Measurements from ENCODE around the gene TMEM86B.
"Not testable (repeated sequence)": the region's sequence is repeated elsewhere in the genome, so short reads cannot be mapped to it uniquely, and the experiment has no call there.

Gene TMEM86B

DNA sequence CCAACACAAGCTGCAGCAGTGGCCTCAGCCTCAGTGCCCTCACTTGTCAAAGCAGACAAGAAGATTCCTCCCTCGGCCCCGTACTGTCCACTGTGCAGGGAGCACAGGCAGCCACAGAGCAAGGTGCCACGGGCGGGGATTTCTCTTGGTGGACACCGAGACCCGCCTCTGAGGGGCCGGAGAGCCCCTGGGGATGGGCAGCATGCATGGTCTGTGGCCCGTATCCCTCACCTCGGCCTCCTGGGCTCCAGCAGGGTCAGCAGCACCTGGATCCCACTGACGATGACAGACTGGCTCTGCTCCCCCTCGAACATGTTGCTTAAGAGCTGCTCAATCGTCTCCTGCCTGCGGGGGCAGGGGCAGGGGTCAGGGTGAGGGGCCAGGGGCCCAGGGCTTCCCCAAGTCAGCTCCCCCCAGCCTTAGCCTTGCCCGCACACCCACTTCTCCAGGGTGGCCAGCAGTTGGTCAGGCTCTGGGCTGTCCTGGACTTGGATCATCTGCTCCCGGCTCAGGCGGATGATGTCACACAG is 13.4 kb upstream of the TMEM86B start:
- no peak for DNase-seq (ENCODE audit: low read depth in 2 of 2)

DNA sequence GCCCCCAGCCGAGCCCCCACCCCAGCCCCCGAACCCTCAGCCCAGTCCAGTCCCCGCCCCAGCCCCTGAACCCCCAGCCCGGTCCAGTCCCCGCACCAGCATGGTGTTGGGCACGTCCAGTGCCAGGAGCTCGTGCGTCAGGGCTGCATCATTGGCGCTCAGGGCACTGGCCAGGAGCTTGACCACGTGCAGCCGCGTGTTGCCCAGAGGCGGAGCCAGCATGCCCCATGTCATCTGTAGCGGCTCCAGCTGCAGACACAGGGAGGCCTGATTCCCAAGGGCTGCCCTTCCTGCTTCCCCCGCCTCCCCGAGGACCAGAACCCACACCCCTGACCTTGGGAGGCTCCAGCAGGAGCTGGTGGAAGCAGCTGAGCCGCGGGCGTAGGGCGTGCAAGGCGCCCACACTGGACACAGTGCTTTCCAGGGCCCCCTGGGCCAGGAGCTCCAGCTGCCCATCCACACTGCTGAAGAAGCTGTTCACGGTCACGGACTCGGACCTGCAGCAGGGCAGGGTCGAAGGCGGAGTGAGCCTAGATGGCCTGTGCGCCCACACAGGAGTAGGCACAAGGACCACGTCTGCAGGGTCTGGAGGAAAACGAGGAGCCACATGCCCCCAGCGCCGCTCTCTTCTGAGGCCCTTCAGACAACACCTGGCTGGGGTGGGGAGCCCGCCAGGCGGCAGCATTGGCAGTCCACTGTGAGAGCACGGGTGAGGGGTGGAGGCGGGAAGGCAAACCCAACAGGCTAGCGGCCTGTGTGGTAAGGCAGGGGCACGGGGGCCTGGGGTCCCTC is 12.8 kb upstream of the TMEM86B start:
- DNase-seq (ENCODE audit: low read depth in 2 of 2) = no peak

DNA sequence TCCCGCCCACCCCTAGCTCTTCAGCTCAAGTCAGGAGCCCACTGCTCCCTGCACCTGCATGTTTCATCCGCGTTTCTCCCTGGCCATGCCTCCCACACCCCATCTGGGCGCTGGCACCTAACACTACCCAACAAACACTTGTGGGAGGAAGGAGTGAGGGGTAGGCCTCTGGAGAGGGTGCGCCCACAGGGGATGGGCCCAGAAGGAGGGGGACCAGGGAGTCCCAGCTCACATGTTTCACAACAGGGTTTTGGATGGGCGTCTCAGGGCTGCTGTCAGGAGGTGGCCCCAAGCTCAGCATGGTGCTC is 12.1 kb upstream of the TMEM86B start:
- no peak for DNase-seq (ENCODE audit: low read depth in 2 of 2)

DNA sequence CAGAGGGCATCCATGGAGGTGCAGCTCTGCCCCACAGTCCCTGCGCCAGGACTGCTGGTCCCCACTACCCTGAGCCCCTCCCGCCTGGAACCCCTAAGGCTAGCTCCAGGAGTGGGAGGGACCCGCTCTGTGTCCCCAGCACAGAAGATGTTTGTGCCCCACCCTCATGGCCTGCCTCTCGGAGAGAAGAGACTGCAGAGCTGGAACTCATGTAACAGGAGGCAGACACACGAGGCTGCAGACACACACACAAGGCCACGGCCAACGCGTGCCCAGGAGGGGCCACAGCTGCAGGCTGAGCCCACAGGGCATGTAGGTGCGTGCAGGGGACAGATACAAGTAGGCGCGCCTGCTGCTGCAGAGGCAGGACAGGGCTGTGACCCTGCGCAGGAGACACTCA is 10.4 kb upstream of the TMEM86B start:
- DNase-seq (ENCODE audit: low read depth in 2 of 2) = no peak

DNA sequence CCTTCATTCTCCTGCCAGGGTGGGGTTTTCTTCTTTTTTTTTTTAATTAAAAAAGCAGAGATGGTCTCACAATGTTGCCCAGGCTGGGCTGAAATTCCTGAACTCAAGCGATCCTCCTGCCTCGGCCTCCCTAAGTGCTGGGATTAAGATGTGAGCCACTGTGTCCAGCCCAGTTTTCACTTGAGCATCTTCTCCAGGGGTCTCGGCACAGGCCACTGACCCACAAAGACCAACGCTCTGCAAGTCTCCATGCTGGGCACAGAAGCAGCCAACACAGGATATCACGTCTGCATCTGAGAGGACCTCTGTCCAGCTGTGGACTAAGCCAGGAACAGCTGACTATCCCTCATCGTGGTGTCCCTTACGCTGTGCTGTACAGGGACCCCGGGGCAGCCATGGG is 9.5 kb upstream of the TMEM86B start:
- DNase-seq (ENCODE audit: low read depth in 2 of 2) = no peak

DNA sequence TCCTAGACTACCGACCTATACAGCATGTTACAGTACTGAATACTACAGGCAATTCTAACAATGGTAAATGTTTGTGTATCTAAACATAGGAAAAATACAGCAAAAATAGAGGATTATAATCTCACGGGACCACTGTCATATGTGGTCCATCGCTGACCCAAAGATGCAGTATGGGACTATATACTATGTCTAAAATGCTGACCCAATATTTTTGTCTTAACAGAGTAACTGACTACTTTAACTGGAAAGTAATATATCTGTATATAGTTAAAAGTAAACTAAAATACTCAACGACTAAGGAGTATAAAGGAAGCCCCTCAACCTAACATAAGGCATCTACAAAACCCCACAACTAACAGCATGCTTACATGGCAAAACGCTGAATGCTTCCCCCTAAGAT is 4.4 kb upstream of the TMEM86B start:
- no peak for DNase-seq (ENCODE audit: low read depth in 2 of 2)

DNA sequence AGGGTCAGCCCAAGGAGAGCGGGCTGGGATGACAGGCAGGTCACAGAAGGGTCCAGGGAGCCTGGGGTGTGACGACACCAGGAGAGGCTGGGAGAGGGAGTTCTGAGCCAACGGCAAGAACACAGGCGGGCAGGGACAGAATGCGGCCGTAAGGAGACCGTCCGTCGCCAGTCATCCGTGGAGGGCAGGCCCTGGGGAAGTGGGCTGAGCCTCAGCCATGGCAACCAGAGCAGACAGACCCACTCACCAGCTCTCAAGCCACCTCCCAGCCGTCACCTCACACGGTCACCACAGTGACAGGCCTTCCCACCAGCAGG is 3.7 kb upstream of the TMEM86B start:
- DNase-seq (ENCODE audit: low read depth in 2 of 2) = no peak

DNA sequence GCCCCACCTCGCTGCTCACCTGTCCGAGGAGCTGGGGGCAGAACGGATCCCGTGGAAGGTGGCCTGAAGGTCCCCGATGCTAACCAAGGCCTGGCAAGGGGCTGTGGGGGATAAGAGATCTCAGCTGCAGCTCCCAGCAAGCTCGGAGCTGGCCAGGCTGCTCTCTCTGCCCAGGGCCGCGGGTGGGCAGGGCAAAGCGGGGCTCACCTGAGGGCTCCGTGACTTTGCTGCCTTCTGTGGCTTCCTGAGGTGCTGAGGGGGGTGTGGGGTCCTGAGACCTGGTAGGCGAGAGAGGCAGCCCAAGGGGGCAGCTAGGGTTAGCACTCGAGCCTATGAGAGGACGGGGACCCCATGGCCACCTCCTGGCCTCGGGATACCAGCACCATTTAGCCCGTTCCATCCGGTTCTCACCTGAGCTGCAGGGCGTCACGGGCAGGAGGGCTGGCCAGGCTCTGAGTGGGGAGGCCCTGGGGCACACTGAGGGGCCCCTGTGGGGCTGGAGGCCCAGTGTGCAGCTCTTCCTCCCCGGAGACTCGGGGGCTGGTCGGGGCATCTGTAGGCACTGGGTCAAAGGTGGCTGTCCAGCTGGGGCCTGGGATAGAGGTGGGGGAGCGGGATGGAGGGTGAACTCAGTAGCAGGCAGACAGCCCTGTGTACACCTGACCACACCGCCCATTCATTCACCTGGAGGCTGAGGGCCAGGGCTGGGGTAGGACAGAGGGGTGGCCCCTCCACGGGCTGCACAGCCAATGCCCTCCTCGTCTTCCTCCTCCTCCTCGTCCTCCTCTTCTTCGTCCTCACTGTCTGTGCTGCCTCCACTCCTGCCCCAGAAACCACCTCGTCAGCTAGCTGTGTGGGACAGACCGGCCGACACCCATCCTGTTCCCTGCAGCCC is 3.1 kb upstream of the TMEM86B start:
- DNase-seq (ENCODE audit: low read depth in 2 of 2) = no peak

DNA sequence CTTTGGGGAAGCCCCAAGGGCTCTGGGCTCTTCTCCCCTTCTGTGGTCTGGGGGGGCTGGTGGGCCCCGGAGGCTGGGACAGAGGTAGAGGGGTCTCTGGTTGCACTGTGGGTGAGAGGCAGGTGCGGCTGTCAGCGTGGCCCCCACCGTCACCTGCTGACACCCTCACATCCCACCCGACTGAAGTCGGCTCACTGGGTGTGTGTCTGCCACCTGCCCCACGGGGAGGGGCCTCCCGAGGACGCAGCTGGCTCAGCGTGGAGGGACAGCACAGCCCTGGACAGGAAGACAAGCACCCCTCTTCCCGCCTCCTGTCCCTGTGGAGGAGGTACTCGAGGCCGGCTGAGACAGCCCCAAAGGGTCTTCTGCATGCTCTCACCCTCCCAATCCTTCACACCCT is 2.2 kb upstream of the TMEM86B start:
- DNase-seq (ENCODE audit: low read depth in 2 of 2) = no peak

DNA sequence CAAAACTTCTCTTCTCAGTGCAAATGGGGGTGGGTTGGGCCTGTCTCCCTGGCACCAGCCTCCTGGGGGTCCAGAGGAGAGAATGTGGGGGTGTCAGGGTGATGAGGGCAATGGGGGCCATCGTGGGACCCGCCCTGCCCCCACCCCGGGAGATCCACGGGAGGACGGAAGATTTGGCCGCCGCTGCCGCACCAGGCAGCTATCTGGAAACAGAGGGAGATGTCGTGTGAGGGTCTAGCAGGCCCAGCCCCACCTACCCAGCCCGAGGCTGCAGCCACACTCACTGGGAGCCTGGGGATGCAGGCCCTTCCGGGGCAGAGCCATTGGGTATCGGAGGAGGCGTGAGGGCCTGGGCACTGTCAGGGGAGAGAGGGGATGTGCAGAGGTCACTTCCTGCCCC is 1.8 kb upstream of the TMEM86B start:
- no peak for DNase-seq (ENCODE audit: low read depth in 2 of 2)

DNA sequence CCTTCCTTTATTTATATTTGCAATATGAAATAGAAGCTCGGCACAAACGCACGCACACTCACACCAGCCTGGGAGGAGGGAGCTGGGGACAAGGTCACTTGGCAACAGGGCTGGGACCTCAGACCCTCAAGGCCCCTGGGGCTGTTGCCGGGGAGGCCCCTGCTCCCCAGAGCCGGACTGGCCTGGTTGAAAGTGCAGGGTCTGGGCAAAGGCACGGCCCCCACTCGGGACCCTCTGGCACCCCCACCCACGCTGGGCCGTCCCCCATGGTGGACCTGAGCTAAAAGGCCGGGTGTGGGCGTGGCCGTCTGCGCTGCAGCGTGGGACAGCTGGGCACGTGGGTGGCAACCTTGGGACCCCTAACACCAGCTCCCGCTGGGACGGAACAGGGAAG is 1.2 kb upstream of the TMEM86B start:
- DNase-seq (ENCODE audit: low read depth in 2 of 2) = no peak

DNA sequence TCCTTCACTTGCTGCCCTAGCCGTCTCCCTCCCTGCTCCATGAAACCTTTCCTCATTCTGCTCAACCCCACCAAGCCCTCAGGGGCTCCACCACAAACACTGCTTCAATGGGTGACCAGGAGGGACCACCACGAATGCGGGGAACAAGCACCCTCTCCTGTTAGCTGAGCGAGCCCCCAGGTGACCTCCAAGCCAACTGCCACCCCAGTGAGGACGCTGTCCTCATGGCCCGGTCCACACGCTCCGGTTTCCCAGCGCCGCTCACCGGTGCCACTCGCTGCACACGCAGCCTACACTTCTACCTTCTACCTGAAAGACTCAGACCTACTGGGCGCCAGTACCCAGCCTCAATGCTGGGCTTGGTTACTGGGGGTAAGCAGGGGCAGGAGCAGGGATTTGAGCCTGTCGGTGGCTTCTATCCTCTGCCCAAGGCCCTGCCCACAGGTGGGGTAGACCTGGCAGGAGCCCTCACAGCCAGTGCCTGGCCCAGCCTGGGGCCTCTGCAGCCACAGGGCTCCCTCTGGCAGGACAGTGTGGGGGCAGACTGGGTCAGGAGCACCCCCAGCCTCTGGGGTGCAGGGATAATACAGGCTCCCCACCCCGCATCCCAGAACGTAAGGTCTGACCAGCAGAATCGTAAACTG is 704 bp upstream of the TMEM86B start:
- DNase-seq (ENCODE audit: low read depth in 2 of 2) = no peak

DNA sequence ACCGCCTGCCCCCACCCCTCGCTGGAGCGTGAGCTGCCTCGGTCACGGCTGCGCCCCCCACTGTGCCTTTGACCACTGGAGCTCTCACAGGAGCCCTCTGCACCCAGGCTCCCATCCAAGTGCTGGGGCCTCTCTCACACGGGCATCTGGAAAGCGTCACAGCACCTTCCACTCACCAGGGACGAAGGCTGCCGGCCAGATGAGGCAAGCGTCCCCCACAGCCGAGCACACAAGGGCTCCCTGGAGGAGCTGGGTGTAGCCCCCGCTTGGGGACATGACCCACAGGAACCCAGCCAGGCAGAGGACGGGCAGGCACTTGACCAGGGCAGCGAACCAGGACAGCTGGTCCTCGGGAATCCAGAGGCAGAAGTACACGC is 560 bp downstream of the TMEM86B start:
- DNase-seq (ENCODE audit: low read depth in 2 of 2) = no peak

DNA sequence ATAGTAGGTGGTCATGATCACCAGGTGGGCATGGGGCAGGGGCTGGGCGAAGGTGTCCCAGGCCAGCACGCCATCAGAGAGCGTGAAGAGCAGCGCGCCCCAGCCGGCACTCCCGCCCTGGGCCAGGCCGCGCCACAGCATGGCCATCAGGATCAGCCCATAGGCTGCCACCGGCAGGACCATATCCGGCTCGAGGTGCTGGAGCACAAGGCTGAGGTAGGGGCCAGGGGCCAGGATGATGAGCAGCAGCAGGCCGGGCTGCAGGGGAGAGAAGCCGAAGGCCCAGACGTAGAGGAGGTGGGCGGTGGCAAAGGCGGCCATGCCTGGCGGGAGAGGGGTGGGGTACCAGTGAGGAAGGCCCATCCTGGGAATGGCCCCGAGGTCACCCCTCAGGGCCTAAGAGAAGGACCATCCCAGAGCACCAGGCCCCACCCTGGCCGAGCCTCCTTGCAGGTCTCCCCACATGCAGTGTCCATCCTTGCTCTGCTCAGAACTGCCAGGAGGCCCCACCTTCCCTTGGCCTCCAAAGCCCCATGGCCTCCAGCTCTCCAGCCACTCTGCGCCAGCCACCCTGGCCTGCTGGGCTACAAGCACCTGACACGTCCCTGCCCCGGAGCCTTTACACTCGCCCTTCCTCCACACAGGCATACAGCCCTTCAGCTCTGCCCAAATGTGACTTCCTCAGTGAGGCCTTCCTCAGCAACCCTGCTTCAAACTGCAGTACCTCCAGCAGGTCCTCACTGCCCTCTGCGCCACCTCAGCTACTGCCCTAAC is 1.1 kb downstream of the TMEM86B start:
- no peak for DNase-seq (ENCODE audit: low read depth in 2 of 2)

DNA sequence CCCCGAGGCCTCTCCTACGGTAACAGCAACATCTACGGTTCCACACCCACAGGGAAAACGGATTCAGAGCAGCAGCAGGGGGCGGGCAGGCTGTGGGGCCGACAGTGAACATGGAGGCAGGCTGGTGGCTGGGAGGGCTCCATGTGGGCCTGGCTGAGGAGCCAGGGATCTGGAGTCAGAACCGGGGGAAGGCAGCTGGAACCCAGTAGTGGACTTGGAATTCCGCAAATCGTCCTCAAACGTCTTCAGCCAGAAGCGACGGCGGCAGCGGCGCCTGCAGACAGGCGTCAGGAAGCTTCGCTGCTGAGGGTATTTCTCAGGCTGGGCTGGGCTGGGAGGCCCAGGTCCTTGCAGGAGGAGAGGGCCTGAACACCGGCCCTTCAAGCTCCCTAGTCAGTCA is 1.8 kb downstream of the TMEM86B start:
- no peak for DNase-seq (ENCODE audit: low read depth in 2 of 2)

DNA sequence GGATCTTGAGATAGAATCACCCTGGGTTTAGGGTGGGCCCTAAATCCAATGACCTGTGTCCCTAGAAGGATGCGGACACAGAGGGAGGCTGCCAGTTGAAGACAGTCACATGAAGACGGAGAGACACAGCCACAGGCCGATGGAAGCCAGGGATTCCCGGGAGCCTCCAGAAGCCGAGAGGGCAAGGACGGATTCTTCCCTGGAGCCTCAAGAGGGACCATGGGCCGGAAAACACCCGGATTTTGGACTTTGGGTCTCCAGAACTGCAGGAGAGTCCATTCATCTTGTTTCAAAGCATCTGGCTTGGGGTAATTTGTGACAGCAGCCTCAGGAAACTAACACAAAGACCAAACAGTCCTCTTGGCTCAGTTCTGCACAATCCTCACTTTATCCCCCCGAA is 2.3 kb downstream of the TMEM86B start:
- no peak for DNase-seq (ENCODE audit: low read depth in 2 of 2)

DNA sequence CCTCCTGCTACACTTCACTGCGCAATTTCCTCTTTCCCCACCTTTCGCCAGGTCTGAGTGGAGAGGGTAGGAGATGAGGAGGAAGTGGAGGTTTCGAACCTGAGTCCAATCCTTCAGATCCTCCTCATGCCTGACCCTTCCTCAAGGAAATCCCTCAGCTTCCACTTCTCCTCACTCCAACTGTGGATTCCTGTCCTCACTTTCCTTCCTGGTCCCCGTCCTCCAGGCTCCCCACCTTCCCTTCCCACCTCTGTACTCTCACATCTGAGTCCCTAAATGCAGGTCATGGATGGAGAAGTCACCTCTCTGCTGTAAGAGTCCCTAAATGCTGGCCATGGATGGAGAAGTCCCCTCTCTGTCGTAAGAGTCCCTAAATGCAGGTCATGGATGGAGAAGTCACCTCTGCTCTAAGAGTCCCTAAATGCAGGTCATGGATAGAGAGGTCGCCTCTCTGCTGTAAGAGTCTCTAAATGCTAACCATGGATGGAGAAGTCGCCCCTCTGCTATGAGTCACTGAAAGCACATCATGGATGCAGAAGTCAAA is 3.1 kb downstream of the TMEM86B start:
- DNase-seq (ENCODE audit: low read depth in 2 of 2) = no peak

DNA sequence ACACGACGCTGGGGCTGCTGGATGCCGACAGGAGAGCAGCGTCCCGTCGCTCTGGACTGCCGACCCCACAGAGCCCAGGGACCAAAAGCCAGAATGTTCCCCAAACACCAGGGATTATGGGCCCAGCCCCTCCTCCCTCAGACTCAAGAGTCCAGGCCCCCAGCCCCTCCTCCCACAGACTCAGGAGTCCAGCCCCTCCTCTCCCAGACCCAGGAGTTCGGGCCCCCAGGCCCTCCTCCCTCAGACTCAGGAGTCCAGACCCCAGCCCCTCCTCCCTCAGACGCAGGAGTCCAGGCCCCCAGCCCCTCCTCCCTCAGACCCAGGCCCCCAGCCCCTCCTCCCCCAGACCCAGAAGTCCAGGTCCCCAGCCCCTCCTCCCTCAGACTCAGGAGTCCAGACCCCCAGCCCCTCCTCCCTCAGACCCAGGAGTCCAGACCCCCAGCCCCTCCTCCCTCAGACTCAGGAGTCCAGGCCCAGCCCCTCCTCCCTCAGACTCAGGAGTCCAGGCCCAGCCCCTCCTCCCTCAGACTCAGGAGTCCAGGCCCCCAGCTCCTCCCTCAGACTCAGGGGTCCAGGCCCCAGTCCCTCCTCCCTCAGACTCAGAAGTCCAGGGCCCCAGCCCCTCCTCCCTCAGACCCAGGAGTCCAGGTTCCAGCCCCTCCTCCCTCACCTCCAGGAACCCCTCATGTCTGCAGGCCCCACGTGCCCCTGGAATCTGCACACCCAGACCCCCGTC is 3.7 kb downstream of the TMEM86B start:
- not testable (repeated sequence) for DNase-seq (ENCODE audit: low read depth in 2 of 2)

DNA sequence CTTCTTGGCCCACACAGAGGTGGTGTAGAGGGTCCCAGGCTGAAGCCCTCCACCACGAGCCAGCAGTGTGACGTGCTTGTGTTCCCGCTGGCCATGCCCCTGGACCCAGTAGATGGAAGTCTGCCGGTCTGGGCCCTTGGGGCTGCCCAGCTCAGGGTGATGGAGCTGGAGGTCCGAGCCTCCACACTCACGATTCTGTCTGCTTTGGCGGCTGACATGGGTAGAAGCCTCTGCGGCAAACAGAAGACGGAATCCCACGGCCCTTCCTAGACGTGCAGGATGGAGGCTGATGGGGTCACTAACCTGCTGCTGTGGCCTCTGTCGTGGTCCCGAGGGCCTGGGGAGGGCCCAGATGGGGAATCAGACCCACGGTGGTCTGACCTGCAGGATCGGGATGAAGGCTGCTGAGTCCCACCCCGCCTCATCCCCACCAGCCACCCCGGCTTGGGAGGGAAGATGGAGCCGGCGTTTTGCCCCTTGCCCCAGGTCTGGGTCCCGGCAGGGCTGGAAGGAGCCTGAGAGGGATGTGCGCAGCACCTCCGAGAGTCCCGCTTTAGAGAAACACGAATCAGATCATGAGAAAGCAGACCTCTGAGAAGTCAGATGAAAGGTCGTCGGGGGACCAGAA is 4.4 kb downstream of the TMEM86B start:
- DNase-seq (ENCODE audit: low read depth in 2 of 2) = no peak

DNA sequence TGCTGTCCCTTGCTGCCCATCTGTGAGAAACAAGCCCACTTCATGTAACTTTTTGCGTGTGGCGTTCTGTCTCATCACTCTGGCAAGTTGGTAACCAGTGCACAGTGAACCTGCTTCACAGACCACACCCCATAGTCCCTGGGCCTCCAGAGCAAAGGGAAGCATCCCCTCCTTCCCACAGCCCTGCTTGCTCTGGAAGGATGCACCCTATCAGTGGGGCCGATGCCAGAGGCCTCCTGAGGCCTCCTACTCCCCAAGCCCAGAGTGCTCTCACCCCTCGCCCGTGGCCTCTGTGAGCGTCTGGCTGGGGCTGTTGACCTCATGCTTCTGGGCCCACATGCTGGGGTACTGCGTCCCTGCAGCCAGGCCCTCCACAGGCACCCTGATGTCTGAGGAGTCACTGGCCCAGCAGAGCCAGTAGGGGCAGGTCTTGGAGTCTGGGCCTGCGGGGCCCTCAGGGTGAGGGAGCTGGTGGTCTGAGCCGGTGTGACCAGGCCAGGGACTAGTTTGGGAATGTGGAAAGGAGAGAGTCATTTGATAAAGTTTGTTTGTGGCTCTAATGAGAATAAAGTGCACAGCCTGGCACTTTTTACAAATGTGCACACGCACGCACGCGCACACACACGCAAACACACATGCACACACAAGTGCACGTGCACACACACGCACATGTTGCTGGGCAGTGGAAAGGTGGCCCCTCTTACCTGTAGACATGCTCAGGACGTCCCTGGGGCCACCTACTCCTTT is 5.1 kb downstream of the TMEM86B start:
- DNase-seq (ENCODE audit: low read depth in 2 of 2) = no peak

Measured in stimulated activated CD4-positive, alpha-beta T cell treated with anti-CD3 and anti-CD28 coated beads, Interleukin-15, amount 100 ng/mL, for 48 hours (primary cell).